RPMI8226 (cell line): ENCODE results near the gene C12orf54.
"Not testable (repeated sequence)": the region's sequence is repeated elsewhere in the genome, so short reads cannot be mapped to it uniquely, and the experiment has no call there.

ENCODE experiments used
- DNase-seq: peaks from one replicate; pipeline ENCODE4 v3.0.0-alpha.2; 2015

C12orf54 gene

GRCh38 chr12:48482198-48482597 lies at the start of gene C12orf54:
TSS of gene C12orf54 (plus strand) at chr12:48482498. CDS start at chr12:48483297, 799 bp downstream.
- DNase-seq = no peak

DNA sequence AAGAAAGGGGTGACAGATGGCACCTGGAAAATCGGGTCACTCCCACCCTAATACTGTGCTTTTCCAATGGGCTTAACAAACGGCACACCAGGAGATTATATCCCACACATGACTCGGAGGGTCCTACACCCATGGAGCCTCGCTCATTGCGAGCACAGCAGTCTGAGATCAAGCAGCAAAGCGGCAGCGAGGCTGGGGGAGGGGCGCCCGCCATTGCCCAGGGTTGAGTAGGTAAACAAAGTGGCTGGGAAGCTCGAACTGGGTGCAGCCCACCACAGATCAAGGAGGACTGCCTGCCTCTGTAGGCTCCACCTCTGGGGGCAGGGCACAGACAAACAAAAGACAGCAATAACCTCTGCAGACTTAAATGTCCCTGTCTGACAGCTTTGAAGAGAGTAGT lies 48.3 kb upstream of the C12orf54 start:
- DNase-seq = not testable (repeated sequence)

DNA sequence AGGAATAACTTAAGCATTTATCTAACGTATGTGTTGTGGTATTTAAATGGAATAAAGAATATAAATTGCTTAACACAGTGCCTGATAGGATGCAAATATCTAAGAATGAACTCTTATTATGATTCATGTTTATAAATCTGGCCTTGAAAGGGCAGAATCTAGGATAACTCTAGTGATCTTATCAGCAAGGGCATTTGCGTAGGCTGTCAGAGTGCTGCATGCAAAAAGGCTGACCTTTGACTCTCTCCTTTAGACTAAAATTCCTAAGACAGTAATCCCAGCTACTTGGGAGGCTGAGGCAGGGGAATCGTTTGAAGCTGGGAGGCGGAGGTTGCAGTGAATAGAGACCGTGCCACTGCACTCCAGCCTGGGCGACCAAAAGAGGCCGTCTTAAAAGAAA lies 41.2 kb upstream of the C12orf54 start:
- DNase-seq = no peak

DNA sequence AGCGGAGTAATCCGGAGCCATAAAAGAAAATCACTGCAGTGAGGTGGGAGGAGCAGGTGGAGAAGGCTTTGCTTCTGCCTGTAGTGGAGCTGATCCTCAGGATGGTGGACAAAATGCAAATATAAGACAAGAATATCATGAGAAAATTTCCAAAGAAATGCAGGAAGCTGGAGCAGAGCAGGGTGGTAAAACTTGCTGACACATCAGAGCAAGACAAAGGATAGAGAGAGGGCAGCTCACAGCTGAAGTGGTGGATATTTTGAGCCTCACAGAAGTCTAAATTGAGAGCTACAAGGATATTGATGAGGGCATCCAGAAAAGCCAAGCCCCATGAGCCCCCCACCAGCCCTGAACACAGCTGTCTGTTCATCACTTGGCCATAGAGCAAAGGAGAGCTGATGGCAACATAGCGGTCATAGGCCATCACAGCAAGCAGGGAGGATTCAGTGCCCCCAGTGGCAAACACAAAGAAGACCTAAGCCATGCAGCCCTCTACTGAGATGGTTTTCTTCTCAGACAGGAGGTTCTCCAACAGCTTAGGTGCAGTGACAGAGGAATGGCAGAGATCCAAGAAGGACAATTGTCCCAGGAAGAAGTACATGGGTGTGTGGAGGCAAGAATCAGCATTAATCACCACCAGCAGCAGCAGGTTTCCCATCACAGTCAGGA lies 40.0 kb upstream of the C12orf54 start:
- DNase-seq = peak; percentile 3

- no peak for DNase-seq
These were observed 36.8 kb upstream of the C12orf54 start for GRCh38 chr12:48445538-48445937.

DNA sequence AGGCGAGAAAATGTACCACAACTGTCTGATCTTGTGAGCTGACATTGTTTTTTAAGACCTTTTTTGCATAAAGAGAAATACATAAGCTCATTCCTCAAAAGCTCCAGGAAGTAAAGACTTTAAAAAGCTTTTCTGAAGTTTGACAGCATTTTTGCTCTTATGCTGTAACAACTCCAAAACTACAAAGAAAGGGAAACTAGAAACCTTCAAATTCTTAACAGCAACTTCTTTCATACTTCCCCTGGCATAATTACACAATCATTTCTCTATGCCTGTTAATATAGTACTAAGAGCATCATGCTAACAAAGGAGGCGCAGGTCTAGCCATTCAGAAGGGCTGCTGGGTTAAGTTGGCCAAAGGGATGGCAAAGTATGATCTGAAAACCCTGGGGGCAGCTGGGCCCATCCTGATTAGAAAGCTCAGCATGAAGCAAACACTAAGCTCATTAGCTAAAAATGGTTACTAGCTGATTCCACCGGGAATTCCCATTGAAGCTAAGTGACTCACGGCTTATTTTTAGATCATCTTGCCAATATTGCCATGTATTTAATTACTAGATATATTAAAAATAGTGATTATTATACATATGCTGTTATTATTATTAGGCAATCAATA lies 36.0 kb upstream of the C12orf54 start:
- DNase-seq = no peak

- no peak for DNase-seq
These were observed 34.5 kb upstream of the C12orf54 start for GRCh38 chr12:48447755-48448154.

GRCh38 chr12:48451372-48451771 lies 30.9 kb upstream of the C12orf54 start:
- DNase-seq = no peak

DNA sequence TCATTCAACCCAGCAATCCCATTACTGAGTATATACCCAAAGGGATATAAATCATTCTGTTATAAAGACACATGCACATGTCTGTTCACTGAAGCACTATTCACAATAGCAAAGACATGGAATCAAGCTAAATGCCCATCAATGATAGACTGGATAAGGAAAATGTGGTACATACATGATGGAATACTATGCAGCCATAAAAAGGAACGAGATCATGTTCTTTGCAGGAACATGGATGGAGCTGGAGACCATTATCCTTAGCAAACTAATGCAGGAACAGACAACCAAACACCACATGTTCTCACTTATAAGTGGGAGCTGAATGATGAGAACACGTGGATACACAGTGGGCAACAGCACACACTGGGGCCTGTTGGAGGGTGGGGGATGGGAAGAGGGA lies 29.3 kb upstream of the C12orf54 start:
- DNase-seq = not testable (repeated sequence)

DNA sequence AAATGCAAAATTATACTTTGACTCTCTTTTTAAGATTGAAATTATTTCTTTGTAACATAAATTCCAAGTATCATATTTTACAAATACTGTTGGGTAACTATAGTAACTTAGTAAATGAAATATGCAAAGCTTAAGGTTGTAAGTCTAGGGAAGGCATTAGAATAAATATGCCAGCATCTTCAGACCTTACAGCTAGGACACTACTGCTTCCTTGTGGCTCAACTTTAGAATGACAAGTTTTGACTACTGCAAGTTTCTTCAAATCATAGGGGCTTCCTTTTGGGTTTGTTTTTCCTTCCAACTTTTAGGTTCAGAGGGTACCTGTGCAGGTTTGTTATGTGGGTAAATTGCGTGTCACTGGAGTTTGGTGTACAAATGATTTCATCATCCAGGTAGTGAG lies 27.6 kb upstream of the C12orf54 start:
- no peak for DNase-seq

GRCh38 chr12:48455116-48455515 lies 27.2 kb upstream of the C12orf54 start:
- no peak for DNase-seq

DNA sequence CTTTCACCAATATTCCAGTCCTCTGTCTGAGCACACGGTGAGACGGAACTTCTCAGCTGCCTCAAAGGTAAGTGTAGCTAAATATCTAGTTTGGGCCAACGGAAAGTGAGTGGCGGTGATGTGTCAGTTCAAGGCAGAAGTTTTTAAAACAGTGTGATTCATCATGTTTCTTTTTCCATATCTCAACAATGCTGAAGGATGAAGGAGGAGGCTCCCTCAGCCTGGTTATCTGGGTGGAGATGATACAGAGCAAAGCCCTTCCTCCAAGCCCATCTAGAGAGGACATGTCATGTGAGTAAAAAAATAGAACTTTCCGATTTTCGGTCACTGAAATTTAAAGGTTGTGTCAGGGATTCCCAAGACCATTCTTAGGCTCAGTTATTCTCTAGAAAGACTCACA lies 23.0 kb upstream of the C12orf54 start:
- no peak for DNase-seq

DNA sequence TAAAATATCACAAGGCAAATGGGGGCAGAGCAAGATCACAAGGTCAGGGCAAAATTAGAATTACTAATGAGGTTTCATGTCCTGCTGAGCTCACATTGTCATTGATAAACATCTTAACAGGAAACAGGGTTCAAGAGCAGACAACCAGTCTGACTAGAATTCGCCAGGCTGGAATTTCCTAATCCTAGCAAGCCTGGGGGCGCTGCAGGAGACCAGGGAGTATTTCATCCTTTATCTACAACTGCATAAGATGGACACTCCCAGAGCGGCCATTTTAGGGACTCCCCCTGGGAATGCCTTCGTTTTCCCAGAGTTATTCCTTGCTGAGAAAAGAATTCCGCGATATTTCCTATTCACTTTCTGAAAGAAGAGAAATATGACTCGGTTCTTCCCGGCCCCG lies 13.3 kb upstream of the C12orf54 start:
- not testable (repeated sequence) for DNase-seq

DNA sequence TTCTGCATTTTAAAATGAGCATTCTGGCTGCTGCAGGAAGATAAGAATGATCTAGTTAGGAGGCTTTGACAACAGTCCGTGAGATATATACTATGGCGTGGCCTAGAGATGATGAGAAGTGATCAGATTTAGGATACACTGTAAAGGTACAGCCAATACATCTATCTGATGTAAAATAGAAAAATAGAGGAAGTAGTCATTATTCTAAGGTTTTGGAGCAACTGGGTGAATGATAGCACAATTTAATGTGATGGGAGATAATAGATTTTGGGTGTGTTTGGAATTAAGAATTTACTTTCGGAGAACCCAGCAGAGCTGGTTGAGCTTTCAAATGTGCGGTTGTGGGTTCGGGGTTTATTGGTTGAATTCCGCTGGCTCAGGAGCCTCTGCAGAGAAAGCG lies 10.0 kb upstream of the C12orf54 start, which contains the start of gene ANP32D:
Gene ANP32D (plus strand): TSS at position 301 of the 400 bp plus-strand sequence. CDS start 106 bp downstream, outside the sequence.
- DNase-seq = no peak

DNA sequence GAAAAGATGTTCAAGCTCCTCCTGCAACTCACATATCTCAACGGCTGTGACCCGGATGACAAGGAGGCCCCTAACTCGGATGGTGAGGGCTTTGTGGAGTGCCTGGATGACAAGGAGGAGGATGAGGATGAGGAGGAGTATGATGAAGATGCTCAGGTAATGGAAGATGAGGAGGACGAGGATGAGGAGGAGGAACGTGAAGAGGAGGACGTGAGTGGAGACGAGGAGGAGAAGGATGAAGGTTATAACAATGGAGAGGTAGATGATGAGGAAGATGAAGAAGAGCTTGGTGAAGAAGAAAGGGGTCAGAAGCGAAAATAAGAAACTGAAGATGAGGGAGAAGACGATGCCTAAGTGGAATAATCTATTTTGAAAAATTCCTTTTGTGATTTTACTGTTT lies 9.2 kb upstream of the C12orf54 start:
- no peak for DNase-seq

DNA sequence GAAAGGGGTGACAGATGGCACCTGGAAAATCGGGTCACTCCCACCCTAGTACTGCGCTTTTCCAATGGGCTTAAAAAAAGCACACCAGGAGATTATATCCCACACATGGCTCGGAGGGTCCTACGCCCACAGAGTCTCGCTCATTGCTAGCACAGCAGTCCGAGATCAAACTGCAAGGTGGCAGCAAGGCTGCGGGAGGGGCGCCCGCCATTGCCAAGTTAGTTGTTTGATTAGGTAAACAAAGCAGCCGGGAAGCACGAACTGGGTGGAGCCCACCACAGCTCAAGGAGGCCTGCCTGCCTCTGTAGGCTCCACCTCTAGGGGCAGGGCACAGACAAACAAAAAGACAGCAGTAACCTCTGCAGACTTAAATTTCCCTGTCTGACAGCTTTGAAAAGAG lies 7.8 kb upstream of the C12orf54 start:
- not testable (repeated sequence) for DNase-seq

DNA sequence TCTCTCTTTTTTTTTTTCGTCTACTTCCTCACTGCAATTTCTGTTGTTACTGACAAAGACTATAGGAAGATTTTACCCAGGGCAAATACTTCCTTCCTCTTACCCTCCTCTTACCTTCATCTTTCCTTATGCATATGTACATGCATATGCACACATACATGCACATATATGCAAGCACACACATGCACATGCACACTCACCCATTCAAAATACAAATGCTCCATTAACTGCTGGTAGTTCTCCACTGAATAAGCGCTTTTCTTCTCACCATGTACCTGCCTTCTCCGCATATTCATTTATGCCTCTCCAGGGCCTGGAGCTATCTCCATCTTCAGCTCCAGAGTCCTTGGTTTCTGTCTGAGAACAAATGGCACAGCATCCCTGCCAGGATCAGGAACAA lies 632 bp downstream of the C12orf54 start:
- no peak for DNase-seq

DNA sequence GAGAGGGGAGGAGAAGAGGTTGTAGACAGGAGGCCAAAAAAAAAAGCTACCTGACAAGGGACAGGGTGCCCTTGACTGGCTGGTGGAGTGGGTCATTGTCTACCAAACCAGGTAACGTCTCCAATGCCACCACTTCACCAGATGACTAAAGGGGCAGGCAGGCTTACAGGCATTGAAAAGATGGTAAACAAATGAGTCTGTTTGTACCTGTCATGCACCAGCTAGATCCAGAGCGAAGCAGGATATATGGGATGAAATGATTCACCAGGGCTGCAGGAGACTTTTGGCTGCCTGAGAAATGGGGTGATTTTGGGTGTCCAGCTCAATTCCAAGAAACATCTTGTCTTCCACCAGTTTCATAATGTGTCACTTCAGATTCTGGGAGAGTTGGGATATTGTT lies 4.0 kb downstream of the C12orf54 start:
- DNase-seq = no peak

DNA sequence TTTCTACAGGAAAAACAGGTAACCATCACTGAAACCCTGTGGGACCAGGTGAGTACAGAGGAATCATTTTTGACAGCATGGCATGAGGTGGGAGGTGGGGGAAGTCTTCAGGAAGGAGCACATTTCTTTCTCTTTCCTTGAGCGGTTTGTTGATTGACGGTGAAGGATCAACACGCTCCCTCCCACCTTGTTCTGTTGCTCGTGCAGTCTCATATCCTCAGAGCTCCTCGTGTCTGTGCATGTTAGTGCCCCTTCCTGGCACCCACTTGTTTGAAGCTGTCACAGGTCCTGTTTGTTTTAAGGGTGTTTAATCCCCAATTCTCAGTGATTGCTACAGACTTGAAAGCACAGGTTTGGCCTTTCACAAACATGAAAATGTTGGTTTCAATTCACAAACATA lies 4.4 kb downstream of the C12orf54 start:
- DNase-seq = no peak

GRCh38 chr12:48489012-48489411 lies 6.7 kb downstream of the C12orf54 start:
- DNase-seq = no peak

GRCh38 chr12:48489456-48489855 lies 7.2 kb downstream of the C12orf54 start:
- DNase-seq = not testable (repeated sequence)

DNA sequence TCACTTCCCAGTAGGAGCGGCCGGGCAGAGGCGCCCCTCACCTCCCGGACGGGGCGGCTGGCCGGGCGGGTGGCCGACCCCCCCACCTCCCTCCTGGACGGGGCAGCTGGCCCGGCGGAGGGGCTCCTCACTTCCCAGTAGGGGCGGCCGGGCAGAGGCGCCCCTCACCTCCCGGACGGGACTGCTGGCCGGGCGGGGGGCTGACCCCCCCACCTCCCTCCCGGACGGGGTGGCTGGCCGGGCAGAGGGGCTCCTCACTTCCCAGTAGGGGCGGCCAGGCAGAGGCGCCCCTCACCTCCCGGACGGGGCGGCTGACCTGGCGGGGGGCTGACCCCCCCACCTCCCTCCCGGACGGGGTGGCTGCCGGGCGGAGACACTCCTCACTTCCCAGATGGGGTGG lies 18.0 kb downstream of the C12orf54 start:
- not testable (repeated sequence) for DNase-seq

- not testable (repeated sequence) for DNase-seq
These were observed 24.5 kb downstream of the C12orf54 start for GRCh38 chr12:48506836-48507235.

DNA sequence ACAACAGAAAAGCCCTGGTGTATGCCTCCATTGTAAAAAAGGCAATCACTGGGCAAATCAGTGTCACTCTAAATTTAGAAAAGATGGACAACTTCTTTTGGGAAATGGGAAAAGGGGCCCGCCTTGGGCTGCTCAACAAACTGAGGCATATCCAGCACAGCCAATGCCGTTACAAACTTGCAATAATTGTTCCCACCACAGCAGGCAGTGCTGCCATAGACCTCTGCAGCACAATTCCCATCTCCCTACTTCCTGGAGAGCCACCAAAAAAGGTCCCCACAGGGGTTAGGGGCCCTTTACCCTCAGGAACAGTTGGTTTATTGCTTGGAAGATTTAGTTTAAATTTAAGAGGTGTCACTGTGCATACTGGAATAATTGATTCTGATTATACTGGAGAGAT lies 26.7 kb downstream of the C12orf54 start:
- no peak for DNase-seq

DNA sequence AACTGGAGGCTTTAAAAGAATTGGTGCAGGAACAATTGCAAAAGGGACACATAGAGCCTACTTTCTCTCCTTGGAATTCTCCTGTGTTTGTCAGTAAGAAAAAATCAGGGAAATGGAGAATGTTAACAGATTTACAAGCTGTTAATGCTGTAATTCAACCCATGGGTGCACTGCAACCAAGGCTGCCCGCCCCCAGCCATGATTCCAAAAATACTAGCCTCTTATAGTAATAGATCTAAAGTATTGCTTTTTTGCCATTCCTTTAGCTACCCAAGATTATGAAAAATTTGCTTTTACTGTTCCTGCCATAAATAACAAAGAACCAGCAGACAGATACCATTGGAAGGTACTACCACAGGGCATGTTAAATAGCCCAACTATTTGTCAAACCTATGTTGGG lies 27.8 kb downstream of the C12orf54 start:
- DNase-seq = no peak
